ENCODE measurements around the gene APBB3.

- TF ChIP-seq CTCF (conservative IDR thresholded peaks at IDR 0.05; ENCODE audit: low read depth, low read length) (no peak), EZH2 (IDR thresholded peaks at IDR 0.05; ENCODE audit: low read length, unreplicated experiment) (no peak)
These were observed 31.9 kb upstream of the APBB3 start for GRCh38 chr5:140596321-140596741.
